NT2/D1 (cell line): ENCODE data around the gene AHDC1.

ENCODE experiments used
- DNase-seq: peaks from one replicate; pipeline ENCODE4 v3.0.0-alpha.2; 2011; ENCODE audit warnings: low read depth, low spot score
- H3K27me3 ChIP-seq: 2 replicates; pipeline ENCODE4 v1.6.0; 2011; ENCODE audit warnings: mild to moderate bottlenecking; ENCODE audit not compliant: insufficient read length, insufficient read depth
- H3K36me3 ChIP-seq: 2 replicates; pipeline ENCODE4 v1.6.1; 2011; ENCODE audit warnings: mild to moderate bottlenecking, low read length, mixed read lengths; ENCODE audit not compliant: insufficient read depth, insufficient read length
- H3K4me1 ChIP-seq: 2 replicates; pipeline ENCODE4 v1.5.1; 2011; ENCODE audit not compliant: insufficient read depth, insufficient read length
- H3K4me3 ChIP-seq: 2 replicates; pipeline ENCODE4 v1.5.1; 2011; ENCODE audit warnings: low read depth; ENCODE audit not compliant: insufficient read length
- H3K9ac ChIP-seq: 2 replicates; pipeline ENCODE4 v1.6.0; 2011; ENCODE audit warnings: low read depth; ENCODE audit not compliant: insufficient read length
- H3K9me3 ChIP-seq: 2 replicates; pipeline ENCODE4 v1.5.1; 2011; ENCODE audit warnings: mild to moderate bottlenecking, low read length; ENCODE audit not compliant: insufficient read depth
- SUZ12 ChIP-seq: IDR thresholded peaks from 2 replicates; pipeline ENCODE4 v1.6.1; 2011; ENCODE audit not compliant: insufficient read length, insufficient read depth; ENCODE audit errors: extremely low read depth
- YY1 ChIP-seq: IDR thresholded peaks from 2 replicates; pipeline ENCODE4 v1.6.1; 2011; ENCODE audit not compliant: insufficient read length, insufficient read depth
- ZNF274 ChIP-seq: IDR thresholded peaks from 2 replicates; pipeline ENCODE4 v1.6.1; 2011; ENCODE audit warnings: mild to moderate bottlenecking, low read depth, low read length

AHDC1 gene

GRCh38 chr1:27529704-27530018 lies 74.3 kb downstream of the AHDC1 start:
- no peak for DNase-seq
- Histone ChIP-seq H3K9me3 (no peaks in the 10 kb centered on the region), H3K36me3 (peaks cover 22% of the 10 kb centered on the region), H3K4me1 (peaks cover 43% of the 10 kb centered on the region), H3K27me3 (no peaks in the 10 kb centered on the region), H3K9ac (peak overlapping the region; percentile 73), H3K4me3 (no peak overlapping the region)
- no peak for TF ChIP-seq ZNF274
- no peak for TF ChIP-seq YY1
- TF ChIP-seq SUZ12 = no peak

GRCh38 chr1:27528818-27529703 lies 74.9 kb downstream of the AHDC1 start:
- peak overlapping the region; percentile 73 for H3K9ac ChIP-seq
- H3K9me3 ChIP-seq = no peaks in the 10 kb centered on the region
- H3K4me1 ChIP-seq = peaks cover 48% of the 10 kb centered on the region

DNA sequence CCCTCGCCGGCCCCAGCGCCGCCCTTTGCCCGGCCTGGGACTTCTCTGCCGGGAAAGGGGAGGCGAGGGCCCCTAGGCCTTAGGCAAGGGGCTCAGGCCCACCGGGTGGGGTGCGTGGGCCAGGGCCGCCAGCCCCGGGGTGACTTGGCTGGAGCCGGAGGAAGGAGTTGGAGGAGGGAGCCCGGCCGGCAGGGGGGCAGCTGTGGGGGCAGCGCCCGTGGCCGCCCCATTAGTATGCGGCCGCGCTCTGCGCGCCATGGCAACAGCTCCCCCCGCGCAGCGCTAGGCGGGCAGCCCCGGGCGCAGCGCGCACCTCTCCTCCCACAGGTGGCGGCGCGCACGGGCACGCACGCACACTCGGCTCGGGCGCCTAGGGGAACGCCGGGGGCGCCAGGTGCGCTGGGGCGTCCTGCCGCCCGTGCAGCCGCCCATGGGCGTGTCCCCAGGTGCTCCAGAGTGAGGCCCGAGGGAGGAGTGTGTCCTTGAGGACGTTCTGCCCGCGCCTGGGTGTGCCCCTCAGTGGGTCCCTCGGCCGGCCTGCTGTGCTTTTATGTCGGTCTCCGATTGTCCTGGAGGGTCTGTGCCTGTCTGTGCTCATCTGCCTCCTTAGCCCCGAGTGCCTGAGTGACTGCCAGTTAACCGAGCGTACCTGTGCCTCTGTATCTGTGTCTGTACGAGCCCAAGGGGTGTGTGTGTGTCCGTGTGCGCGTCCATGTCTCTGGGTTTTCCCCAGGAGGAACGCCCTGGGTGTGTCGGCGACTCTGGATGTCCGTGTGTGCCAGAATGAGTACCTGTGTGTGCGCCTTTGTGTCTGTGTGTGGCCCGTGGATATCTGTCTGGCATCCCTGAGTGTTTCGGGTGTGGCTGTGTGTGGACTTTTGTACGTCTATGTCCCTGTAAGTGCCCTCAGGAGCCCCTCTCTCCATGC lies 75.8 kb downstream of the AHDC1 start:
- no peak for DNase-seq
- Histone ChIP-seq H3K4me3 (peak overlapping the region; percentile 50), H3K9ac (peak overlapping the region; percentile 73), H3K27me3 (no peaks in the 10 kb centered on the region), H3K4me1 (peaks cover 53% of the 10 kb centered on the region), H3K36me3 (peaks cover 10% of the 10 kb centered on the region), H3K9me3 (no peaks in the 10 kb centered on the region)
- no peak for TF ChIP-seq SUZ12
- TF ChIP-seq ZNF274 = no peak
- TF ChIP-seq YY1 = no peak

More at GRCh38 chr1:27528818-27529703, 74.9 kb downstream of the AHDC1 start:
- Histone ChIP-seq H3K4me3 (peak overlapping the region; percentile 50), H3K36me3 (peaks cover 18% of the 10 kb centered on the region), H3K27me3 (no peaks in the 10 kb centered on the region)
- TF ChIP-seq YY1 (no peak), SUZ12 (no peak), ZNF274 (no peak)
- DNase-seq = no peak

GRCh38 chr1:27527223-27527889 lies 76.6 kb downstream of the AHDC1 start:
- no peaks in the 10 kb centered on the region for H3K9me3 ChIP-seq
- peaks cover 2% of the 10 kb centered on the region for H3K36me3 ChIP-seq
- H3K27me3 ChIP-seq = no peaks in the 10 kb centered on the region
- TF ChIP-seq ZNF274 (no peak), YY1 (no peak), SUZ12 (no peak)
- H3K4me1 ChIP-seq = peaks cover 54% of the 10 kb centered on the region
- peak overlapping the region; percentile 50 for H3K4me3 ChIP-seq
- peak; percentile 77 for DNase-seq
- peak overlapping the region; percentile 73 for H3K9ac ChIP-seq

GRCh38 chr1:27526569-27527222 lies 77.2 kb downstream of the AHDC1 start:
- no peak for DNase-seq
- Histone ChIP-seq H3K27me3 (no peaks in the 10 kb centered on the region), H3K4me1 (peaks cover 60% of the 10 kb centered on the region), H3K36me3 (peaks cover 2% of the 10 kb centered on the region), H3K4me3 (peak overlapping the region; percentile 50), H3K9ac (peak overlapping the region; percentile 73), H3K9me3 (no peaks in the 10 kb centered on the region)
- TF ChIP-seq SUZ12 (no peak), ZNF274 (no peak), YY1 (no peak)
